Mesothelial cell of epicardium (in vitro differentiated cells): ENCODE measurements around the gene HSFX2. TPM values are rescaled to one million over a fixed set of nuclear protein-coding genes. Genes with fewer than 3 reads are reported as not detected.
"Not testable (repeated sequence)": the region's sequence is repeated elsewhere in the genome, so short reads cannot be mapped to it uniquely, and the experiment has no call there.

ENCODE experiments used
- DNase-seq, 2 experiments: peaks; one replicate each; pipeline ENCODE4 v3.0.0; 2021; ENCODE audit warnings: low spot score in 2 of 2; ENCODE audit not compliant: unreplicated experiment in 2 of 2
- H3K27ac Mint-ChIP-seq: 2 replicates; pipeline ENCODE4 v1.8.0; 2021; ENCODE audit warnings: mixed read lengths
- H3K27me3 Mint-ChIP-seq: 2 replicates; pipeline ENCODE4 v1.8.0; 2021; ENCODE audit warnings: low read depth, mixed read lengths
- H3K36me3 Mint-ChIP-seq: 2 replicates; pipeline ENCODE4 v1.8.0; 2021; ENCODE audit warnings: mixed read lengths
- H3K4me1 Mint-ChIP-seq: 2 replicates; pipeline ENCODE4 v1.8.0; 2021; ENCODE audit warnings: mixed read lengths
- H3K4me3 Mint-ChIP-seq: 2 replicates; pipeline ENCODE4 v1.8.0; 2021; ENCODE audit warnings: mild to moderate bottlenecking, moderate library complexity, mixed read lengths
- H3K9me3 Mint-ChIP-seq: 2 replicates; pipeline ENCODE4 v1.8.0; 2021; ENCODE audit warnings: mixed read lengths
- CTCF ChIP-seq: fragments of 200-600 bp; sonication (generic); IDR thresholded peaks from one replicate; pipeline ENCODE4 v1.5.0; 2021; ENCODE audit warnings: antibody characterized with exemption; ENCODE audit not compliant: unreplicated experiment
- total RNA-seq: library from RNA; stranded (reverse); gene quantifications from 3 replicates; pipeline ENCODE4 v1.2.1, GENCODE V29; 2021

Gene HSFX2
- total RNA-seq, 1 donor from 2014 or later, result not detected

DNA sequence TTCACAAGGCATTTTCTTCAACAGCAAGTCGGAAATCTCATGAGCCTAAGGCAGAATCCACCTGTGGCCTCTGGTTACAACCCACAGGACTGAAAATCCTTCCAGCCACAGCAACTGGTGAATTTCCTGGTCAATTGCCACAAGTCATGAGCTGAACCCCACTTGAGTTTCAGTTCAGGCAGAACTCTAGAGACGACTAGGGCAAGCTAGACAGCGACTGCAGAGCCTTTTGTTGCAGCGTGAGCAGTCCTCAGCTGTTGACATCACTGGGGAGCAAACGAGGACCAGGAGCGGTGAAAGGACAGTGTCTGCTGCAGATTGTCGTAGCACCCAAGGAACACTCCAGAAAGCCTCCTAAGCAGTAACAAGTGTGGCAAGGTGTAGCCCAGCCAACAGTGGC, 829 bp upstream of the HSFX2 start:
- not testable (repeated sequence) for H3K4me1 Mint-ChIP-seq, DNase-seq, H3K4me3 Mint-ChIP-seq, H3K36me3 Mint-ChIP-seq, H3K27me3 Mint-ChIP-seq, H3K27ac Mint-ChIP-seq, H3K9me3 Mint-ChIP-seq

DNA sequence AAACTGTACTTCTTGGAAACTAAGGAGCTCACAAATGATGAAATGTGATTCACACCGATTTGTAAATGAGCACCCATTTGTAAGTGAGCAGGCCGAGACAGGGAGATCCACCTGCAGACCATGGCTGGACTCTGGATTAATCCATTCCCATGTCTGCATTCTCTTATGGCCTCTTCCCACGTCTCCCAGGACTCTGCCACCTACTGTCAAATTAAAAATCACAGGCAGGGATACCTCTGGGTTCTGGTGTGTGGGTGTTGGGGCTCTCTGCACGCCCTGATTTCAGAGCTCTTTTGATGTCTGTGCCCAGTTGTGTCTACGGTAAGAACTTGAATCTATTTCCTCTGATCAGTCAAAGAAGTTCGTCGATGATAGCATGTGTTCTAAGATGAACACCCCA, 4.1 kb downstream of the HSFX2 start:
- not testable (repeated sequence) for H3K9me3 Mint-ChIP-seq, H3K36me3 Mint-ChIP-seq, H3K4me3 Mint-ChIP-seq, DNase-seq, H3K27me3 Mint-ChIP-seq, H3K4me1 Mint-ChIP-seq, H3K27ac Mint-ChIP-seq

DNA sequence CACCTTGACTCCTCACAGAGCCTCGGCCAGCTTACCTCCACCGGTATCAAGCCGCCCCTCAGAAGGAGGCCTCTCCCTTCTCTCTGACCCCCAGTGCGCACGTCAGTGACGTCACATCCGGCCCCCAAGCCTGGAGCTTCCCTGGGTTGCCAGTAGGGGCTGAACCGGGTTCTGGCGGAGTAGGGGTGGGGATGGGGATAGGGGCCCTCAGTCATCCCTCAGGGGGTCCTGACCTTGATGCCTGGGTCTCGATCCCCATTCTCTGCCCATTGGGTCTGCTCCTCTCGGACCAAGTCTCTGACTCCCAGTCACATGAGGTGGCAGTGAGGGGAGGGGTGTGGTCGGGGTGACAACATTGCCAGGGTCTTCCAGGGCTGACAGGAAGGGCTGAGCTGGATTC, 7.8 kb downstream of the HSFX2 start, which contains the start of gene MAGEA9B:
MAGEA9B (minus strand) TSS at position 101 of the 400 bp plus-strand sequence. CDS start 4,280 bp downstream, outside the sequence.
- not testable (repeated sequence) for H3K36me3 Mint-ChIP-seq, DNase-seq, H3K4me3 Mint-ChIP-seq, H3K4me1 Mint-ChIP-seq, H3K27me3 Mint-ChIP-seq, H3K27ac Mint-ChIP-seq, H3K9me3 Mint-ChIP-seq

DNA sequence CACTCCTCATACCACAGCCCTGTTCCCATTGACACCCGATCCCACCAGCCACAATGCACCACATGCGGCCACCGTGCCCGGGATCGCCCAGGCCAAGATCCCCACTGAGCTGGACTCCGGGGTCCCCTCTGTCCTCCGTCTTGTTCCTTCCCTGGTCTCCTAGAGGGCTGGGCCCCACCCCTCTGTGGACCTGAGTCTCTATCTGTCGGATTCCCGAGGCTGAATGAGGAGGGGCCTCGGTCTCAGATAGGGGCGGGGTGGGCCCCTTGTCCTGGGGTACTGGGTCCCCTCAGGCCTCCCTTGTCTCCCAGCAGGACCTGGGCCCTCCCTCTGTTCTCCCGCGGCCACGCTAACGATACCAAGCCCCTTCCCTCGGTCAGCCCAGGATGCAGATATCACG, 9.5 kb downstream of the HSFX2 start:
- H3K27ac Mint-ChIP-seq, H3K36me3 Mint-ChIP-seq, DNase-seq, H3K9me3 Mint-ChIP-seq, H3K4me3 Mint-ChIP-seq, H3K4me1 Mint-ChIP-seq, H3K27me3 Mint-ChIP-seq: not testable (repeated sequence)

- H3K4me1 Mint-ChIP-seq, H3K36me3 Mint-ChIP-seq, H3K27me3 Mint-ChIP-seq, H3K9me3 Mint-ChIP-seq, DNase-seq, H3K27ac Mint-ChIP-seq, H3K4me3 Mint-ChIP-seq: not testable (repeated sequence)
These were observed 21.7 kb downstream of the HSFX2 start for GRCh38 chrX:149573456-149573855.

DNA sequence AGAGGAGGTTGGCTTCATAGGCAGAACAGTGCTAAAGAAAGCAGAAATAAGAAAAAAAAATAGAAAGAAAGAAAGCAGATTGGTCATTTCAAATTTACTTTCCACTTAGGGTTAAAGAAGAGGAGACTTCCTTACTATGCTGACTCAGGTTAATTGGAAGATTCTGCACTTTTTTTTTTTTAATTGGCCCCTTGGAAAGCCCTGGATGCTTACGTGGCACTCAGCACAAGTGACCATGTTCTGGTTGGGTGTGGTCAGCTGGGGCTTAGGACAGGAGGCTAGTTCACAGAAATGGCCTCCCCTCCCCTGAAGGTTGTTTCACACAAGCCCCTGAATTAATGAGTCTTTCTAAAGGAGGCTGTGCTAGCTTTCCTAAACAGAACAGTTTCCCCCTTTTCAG, 22.4 kb downstream of the HSFX2 start:
- Mint-ChIP-seq H3K27ac (no peak overlapping the region), H3K4me3 (no peak overlapping the region), H3K4me1 (peaks cover 3% of the 10 kb centered on the region), H3K36me3 (no peaks in the 10 kb centered on the region), H3K9me3 (peaks cover 6% of the 10 kb centered on the region), H3K27me3 (no peaks in the 10 kb centered on the region)
- TF ChIP-seq CTCF, result no peak
- DNase-seq, result no peak

GRCh38 chrX:149571770-149572169, 23.3 kb downstream of the HSFX2 start:
- Mint-ChIP-seq H3K27me3 (no peaks in the 10 kb centered on the region), H3K4me3 (no peak overlapping the region), H3K36me3 (no peaks in the 10 kb centered on the region), H3K4me1 (peaks cover 3% of the 10 kb centered on the region), H3K9me3 (peaks cover 6% of the 10 kb centered on the region), H3K27ac (no peak overlapping the region)
- DNase-seq, result no peak
- no peak for TF ChIP-seq CTCF

DNA sequence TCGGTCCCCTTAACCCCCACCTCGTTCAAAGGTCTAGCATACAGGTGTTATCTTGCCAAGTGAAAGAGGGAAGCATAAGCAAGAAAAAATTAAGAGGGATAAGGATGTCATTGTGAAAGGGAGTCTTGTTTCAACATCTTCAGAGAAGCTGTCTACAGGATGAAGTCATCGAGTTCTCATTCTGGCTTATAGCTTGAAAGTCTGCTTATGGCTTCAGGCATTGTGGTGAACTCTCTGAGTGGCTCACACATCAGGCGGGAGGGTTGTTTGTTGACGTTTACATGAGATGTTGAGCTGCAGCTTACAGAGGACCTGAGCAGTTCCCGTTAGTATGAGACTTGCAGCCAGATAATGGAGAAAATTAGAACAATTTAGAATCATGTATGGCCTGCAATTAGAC, 24.4 kb downstream of the HSFX2 start:
- DNase-seq, result no peak
- Mint-ChIP-seq H3K36me3 (no peaks in the 10 kb centered on the region), H3K4me1 (peaks cover 3% of the 10 kb centered on the region), H3K27ac (no peak overlapping the region), H3K9me3 (peaks cover 6% of the 10 kb centered on the region), H3K4me3 (no peak overlapping the region), H3K27me3 (no peaks in the 10 kb centered on the region)
- TF ChIP-seq CTCF, result no peak
